ENCODE data around the gene FAM50A. TPM values are rescaled to one million over a fixed set of nuclear protein-coding genes. Genes with fewer than 3 reads are reported as not detected.

FAM50A gene
- total RNA-seq, 4 donors from 2014 or later = 47.7 to 63.5 (median 56.7) TPM

GRCh38 chrX:154404625-154405192 lies 39.2 kb upstream of the FAM50A start:
- no peak overlapping the region for H3K27ac ChIP-seq (replicated peaks in 1 of 4)
- 86% methylated on average over 15 of the region's 16 CpGs for WGBS
- no peaks in the 10 kb centered on the region for H3K9me3 ChIP-seq
- no peak overlapping the region for H3K4me3 ChIP-seq
- peaks cover 4 to 22% (median 19%) of the 10 kb centered on the region in 4 donors for H3K36me3 ChIP-seq
- peaks cover 0 to 4% (median 0%) of the 10 kb centered on the region in 4 donors for H3K27me3 ChIP-seq
- no peak for TF ChIP-seq POLR2AphosphoS5 (IDR thresholded peaks at IDR 0.05)
- TF ChIP-seq CTCF (IDR thresholded peaks at IDR 0.05) = no peak
- DNase-seq (ENCODE audit: extremely low spot score) = no peak
- peaks cover 6 to 14% (median 12%) of the 10 kb centered on the region in 4 donors for H3K4me1 ChIP-seq
- intact Hi-C loops (cut with DNase I) = loop anchor here (5.0 kb wide), 1 partner anchor 128 kb away; no protein-coding TSS in a partner anchor

- Histone ChIP-seq H3K4me3 (peak overlapping the region; percentile 34 to 49 (median 38)), H3K4me1 (peaks cover 3 to 27% (median 19%) of the 10 kb centered on the region in 4 donors), H3K27me3 (no peaks in the 10 kb centered on the region), H3K9me3 (no peaks in the 10 kb centered on the region), H3K36me3 (peaks cover 0 to 7% (median 3%) of the 10 kb centered on the region in 4 donors), H3K27ac (replicated peaks in 1 of 4) (peak overlapping the region; percentile 36 to 73 (median 61))
- TF ChIP-seq POLR2A (IDR thresholded peaks at IDR 0.05; ENCODE audit: low read depth) = no peak
- TF ChIP-seq EP300 (IDR thresholded peaks at IDR 0.05) = no peak
- intact Hi-C loops (cut with DNase I) = no loop called here
- 73% methylated on average over 7 of the region's 10 CpGs for WGBS
- DNase-seq (ENCODE audit: extremely low spot score) = no peak
These were observed 35.2 kb upstream of the FAM50A start for GRCh38 chrX:154408659-154409221.

- Histone ChIP-seq H3K4me3 (peak within 1 kb of the TSS; percentile 34 to 49 (median 38)), H3K9me3 (no peaks in the 10 kb centered on the region), H3K36me3 (peaks cover 0 to 12% (median 5%) of the 10 kb centered on the region in 4 donors), H3K4me1 (peaks cover 3 to 27% (median 19%) of the 10 kb centered on the region in 4 donors), H3K27me3 (no peaks in the 10 kb centered on the region), H3K27ac (replicated peaks in 1 of 4) (peak within 1 kb of the TSS; percentile 55 to 73 (median 66))
- DNase-seq (ENCODE audit: extremely low spot score) = no peak
- WGBS = 51% methylated on average over 16 of the region's 26 CpGs
- intact Hi-C loops (cut with DNase I) = no loop called here
- TF ChIP-seq CTCF (IDR thresholded peaks at IDR 0.05) (no peak), POLR2A (IDR thresholded peaks at IDR 0.05; ENCODE audit: low read depth) (no peak), POLR2AphosphoS5 (IDR thresholded peaks at IDR 0.05) (peak; percentile 44 to 49), EP300 (IDR thresholded peaks at IDR 0.05) (no peak)
These were observed 34.6 kb upstream of the FAM50A start, which contains the start of gene DNASE1L1 for GRCh38 chrX:154409222-154409871. TSS of gene DNASE1L1 (minus strand) at chrX:154409254. CDS start at chrX:154405568, 3,686 bp downstream.

GRCh38 chrX:154411981-154412340 lies 32.0 kb upstream of the FAM50A start:
- intact Hi-C loops (cut with DNase I) = no loop called here
- Histone ChIP-seq H3K4me3 (peak overlapping the region; percentile 73 to 78 (median 76)), H3K27ac (replicated peaks in 1 of 4) (peak overlapping the region; percentile 92 to 95 (median 94)), H3K36me3 (peaks cover 0 to 22% (median 6%) of the 10 kb centered on the region in 4 donors), H3K4me1 (peaks cover 3 to 27% (median 19%) of the 10 kb centered on the region in 4 donors), H3K27me3 (no peaks in the 10 kb centered on the region), H3K9me3 (no peaks in the 10 kb centered on the region)
- TF ChIP-seq CTCF (IDR thresholded peaks at IDR 0.05) (no peak), POLR2A (IDR thresholded peaks at IDR 0.05; ENCODE audit: low read depth) (no peak), POLR2AphosphoS5 (IDR thresholded peaks at IDR 0.05) (peak; percentile 65 to 68), EP300 (IDR thresholded peaks at IDR 0.05) (no peak)
- DNase-seq (ENCODE audit: extremely low spot score) = no peak
- WGBS = 57% methylated on average over 8 of the region's 29 CpGs

GRCh38 chrX:154412468-154412867 lies 31.5 kb upstream of the FAM50A start:
- no peak for TF ChIP-seq POLR2A (IDR thresholded peaks at IDR 0.05; ENCODE audit: low read depth)
- TF ChIP-seq POLR2AphosphoS5 (IDR thresholded peaks at IDR 0.05) = no peak
- no peak for TF ChIP-seq CTCF (IDR thresholded peaks at IDR 0.05)
- TF ChIP-seq EP300 (IDR thresholded peaks at IDR 0.05) = no peak
- Histone ChIP-seq H3K9me3 (no peaks in the 10 kb centered on the region), H3K27ac (replicated peaks in 1 of 4) (peak overlapping the region; percentile 92 to 95 (median 94))

More at GRCh38 chrX:154412468-154412867, 31.5 kb upstream of the FAM50A start:
- Histone ChIP-seq H3K4me1 (peaks cover 3 to 27% (median 19%) of the 10 kb centered on the region in 4 donors), H3K36me3 (peaks cover 0 to 22% (median 6%) of the 10 kb centered on the region in 4 donors), H3K4me3 (peak overlapping the region; percentile 73 to 78 (median 76)), H3K27me3 (no peaks in the 10 kb centered on the region)
- no peak for DNase-seq (ENCODE audit: extremely low spot score)
- WGBS = 67% methylated on average over 2 of the region's 4 CpGs
- intact Hi-C loops (cut with DNase I) = no loop called here

All from esophagus muscularis mucosa (tissue), 4 donors.